Measurements from ENCODE around the gene YDJC. TPM values are rescaled to one million over a fixed set of nuclear protein-coding genes. Genes with fewer than 3 reads are reported as not detected.

The YDJC gene
- total and polyA plus RNA-seq, 2 experiments from 2014 or later: 53.3 to 83.7 TPM

GRCh38 chr22:21624120-21624879, 5.5 kb downstream of the YDJC start:
- Histone ChIP-seq H3K4me1 (ENCODE audit: insufficient read depth) (peaks cover 14% of the 10 kb centered on the region; the same call in 1 of the 2 replicates), H3K4me2 (0 out of 2 replicates have a peak overlapping the region, but pooled peaks have one; percentile 6), H4K20me1 (replicated peaks; ENCODE audit: insufficient read depth) (peaks cover 64% of the 10 kb centered on the region), H2AFZ (no peak overlapping the region), H3K36me3 (ENCODE audit: insufficient read depth) (peaks cover 8% of the 10 kb centered on the region), H3K9me2 (ENCODE audit: insufficient read depth) (no peaks in the 10 kb centered on the region), H3K27ac (ENCODE audit: low read depth) (0 out of 2 replicates have a peak overlapping the region, but pooled peaks have one; percentile 74), H3K4me3 (no peak overlapping the region), H3K79me2 (replicated peaks; ENCODE audit: insufficient read depth) (peaks cover 28% of the 10 kb centered on the region), H3F3A (replicated peaks; ENCODE audit: low read depth) (peaks cover 36% of the 10 kb centered on the region; the same call in 1 of the 2 replicates), H3K27me3 (ENCODE audit: insufficient read depth) (no peaks in the 10 kb centered on the region)
- peak; percentile 49 for ATAC-seq
- Mint-ChIP-seq H3K27ac (peak overlapping the region; percentile 22; the same call in 1 of the 2 replicates), H3K4me1 (peaks cover 30% of the 10 kb centered on the region), H3K9me3 (peaks cover 5% of the 10 kb centered on the region; the same call in 2 of the 3 replicates), H3K4me3 (no peak overlapping the region; the same call in 2 of the 3 replicates), H3K27me3 (ENCODE audit: insufficient read depth, low read depth, poor library complexity) (peaks cover 28% of the 10 kb centered on the region), H3K36me3 (ENCODE audit: low read depth) (peaks cover 37% of the 10 kb centered on the region)
- DNase-seq (ENCODE audit: low spot score): peak; percentile 89
- TF ChIP-seq NANOG (IDR thresholded peaks at IDR 0.05; ENCODE audit: borderline replicate concordance): no peak
- peak; percentile 79 to 97 for TF ChIP-seq CTCF (conservative IDR thresholded peaks at IDR 0.05; ENCODE audit: low read depth in 2 of 2)

- H3K9me2 ChIP-seq (ENCODE audit: insufficient read depth): no peaks in the 10 kb centered on the region
- H3K4me1 ChIP-seq (ENCODE audit: insufficient read depth): peaks cover 14% of the 10 kb centered on the region; the same call in 1 of the 2 replicates
- Mint-ChIP-seq H3K4me1 (peaks cover 31% of the 10 kb centered on the region), H3K27me3 (ENCODE audit: insufficient read depth, low read depth, poor library complexity) (peaks cover 29% of the 10 kb centered on the region), H3K36me3 (ENCODE audit: low read depth) (peaks cover 39% of the 10 kb centered on the region), H3K4me3 (no peak overlapping the region), H3K27ac (no peak overlapping the region), H3K9me3 (peaks cover 5% of the 10 kb centered on the region; the same call in 2 of the 3 replicates)
- H2AFZ ChIP-seq: no peak overlapping the region
- peak; percentile 4; the same call in 2 of the 3 replicates for ATAC-seq
- H3F3A ChIP-seq (replicated peaks; ENCODE audit: low read depth): peaks cover 36% of the 10 kb centered on the region; the same call in 1 of the 2 replicates
- H3K36me3 ChIP-seq (ENCODE audit: insufficient read depth): peaks cover 8% of the 10 kb centered on the region
- H4K20me1 ChIP-seq (replicated peaks; ENCODE audit: insufficient read depth): peaks cover 71% of the 10 kb centered on the region
- peaks cover 33% of the 10 kb centered on the region for H3K79me2 ChIP-seq (replicated peaks; ENCODE audit: insufficient read depth)
- H3K4me2 ChIP-seq: no peak overlapping the region
- 0 out of 2 replicates have a peak overlapping the region, but pooled peaks have one; percentile 74 for H3K27ac ChIP-seq (ENCODE audit: low read depth)
- TF ChIP-seq CTCF (conservative IDR thresholded peaks at IDR 0.05; ENCODE audit: low read depth in 2 of 2) (no peak), REST (IDR thresholded peaks at IDR 0.05; ENCODE audit: unreplicated experiment) (no peak), POLR2AphosphoS5 (IDR thresholded peaks at IDR 0.05; ENCODE audit: low read depth) (no peak)
- H3K27me3 ChIP-seq (ENCODE audit: insufficient read depth): no peaks in the 10 kb centered on the region
- no peak overlapping the region for H3K4me3 ChIP-seq
- DNase-seq (ENCODE audit: low spot score): no peak
Observed at GRCh38 chr22:21623648-21623970, 6.2 kb downstream of the YDJC start.
